Fibroblast of skin of right biceps (primary cell): ENCODE data around the gene RPL35.

Experiments
- DNase-seq: peaks from one replicate; pipeline ENCODE4 v3.0.0-alpha.2; 2013

Gene RPL35

DNA sequence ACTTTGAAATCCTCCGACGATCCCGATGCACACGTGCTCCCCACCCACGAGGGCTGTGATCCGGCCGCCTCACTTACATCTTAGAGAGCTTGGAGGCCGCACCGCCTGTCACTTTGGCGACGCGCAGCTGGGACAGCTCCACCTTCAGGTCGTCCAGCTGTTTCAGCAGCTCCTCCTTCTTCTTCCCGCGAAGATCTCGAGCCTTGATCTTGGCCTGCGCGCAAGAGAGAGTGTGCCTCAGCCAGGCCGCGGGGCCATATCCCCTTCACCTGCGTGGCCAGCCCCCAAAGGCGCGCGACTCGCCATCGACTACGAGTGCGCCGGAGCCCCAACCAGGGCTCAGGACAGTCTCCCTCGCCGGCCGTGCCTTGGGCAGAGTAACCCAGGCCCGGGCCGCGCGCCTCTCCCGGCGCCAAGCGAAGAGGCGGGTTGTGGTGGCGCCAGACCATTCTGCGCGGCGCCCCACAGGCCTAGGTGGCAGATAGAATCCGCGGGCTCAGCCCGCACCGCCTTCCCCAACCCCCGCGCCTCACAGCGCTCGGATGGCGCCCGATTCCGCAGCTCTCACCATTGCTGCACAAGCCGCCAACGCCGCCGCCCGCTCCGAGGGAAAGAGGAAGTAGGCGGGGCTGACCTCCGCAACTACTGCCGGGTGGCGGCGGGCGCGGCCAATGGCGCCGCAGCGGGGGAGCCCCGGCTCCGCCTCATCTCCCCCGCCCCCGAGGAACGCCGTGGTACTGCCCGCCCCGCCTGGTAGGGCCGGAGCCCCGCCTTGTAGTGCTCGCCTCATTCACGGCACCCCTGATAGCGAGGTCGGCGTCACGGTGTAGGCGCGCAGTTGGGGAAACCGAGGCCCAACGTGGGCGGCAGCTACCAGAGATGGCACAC, at the start of gene RPL35, which contains the start of gene ARPC5L:
Gene RPL35 (minus strand): TSS at position 616 of the 888 bp plus-strand sequence. CDS start 45 bp downstream, at position 571.
Gene ARPC5L (plus strand): TSS at position 789 of the 888 bp plus-strand sequence. CDS start 7,161 bp downstream, outside the sequence.
- DNase-seq: peak; percentile 95

DNA sequence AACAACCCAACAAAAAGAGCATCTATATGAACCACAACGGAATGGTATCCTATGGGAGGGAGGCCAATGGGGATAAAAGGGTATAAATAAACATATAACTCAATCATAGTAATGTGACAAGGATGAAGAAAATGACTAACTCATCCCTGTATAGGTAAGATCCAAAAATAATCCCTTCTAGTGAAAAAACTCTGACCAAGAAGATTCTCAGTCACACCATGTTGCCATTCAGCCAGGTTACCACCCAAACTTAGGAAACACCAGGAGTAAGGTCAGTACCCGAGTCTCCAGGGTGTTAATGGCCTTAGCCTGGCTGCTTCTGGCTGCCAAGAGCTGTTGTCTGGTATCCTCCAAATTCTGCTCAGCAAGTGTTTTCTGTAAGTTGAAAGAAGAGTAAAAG, 46.3 kb upstream of the RPL35 start:
- DNase-seq: no peak

DNA sequence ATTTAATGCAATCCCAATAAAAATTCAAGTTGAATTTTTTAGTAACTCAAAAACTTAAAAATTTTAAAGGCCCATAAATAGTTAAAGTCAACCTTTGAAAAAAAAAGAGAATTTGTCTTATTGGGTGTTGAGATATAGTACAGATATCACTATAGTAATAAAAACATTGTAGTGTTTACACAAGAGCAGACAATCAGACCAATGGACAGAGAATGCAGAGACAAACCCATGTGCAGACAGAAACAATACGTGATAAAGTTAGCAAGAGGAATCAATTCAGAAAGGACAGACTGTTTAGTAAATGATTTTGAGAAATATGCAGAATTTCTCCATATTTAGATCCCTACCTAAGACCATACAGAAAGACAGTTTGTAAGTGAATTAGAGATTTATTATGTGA, 45.2 kb upstream of the RPL35 start:
- DNase-seq: no peak

DNA sequence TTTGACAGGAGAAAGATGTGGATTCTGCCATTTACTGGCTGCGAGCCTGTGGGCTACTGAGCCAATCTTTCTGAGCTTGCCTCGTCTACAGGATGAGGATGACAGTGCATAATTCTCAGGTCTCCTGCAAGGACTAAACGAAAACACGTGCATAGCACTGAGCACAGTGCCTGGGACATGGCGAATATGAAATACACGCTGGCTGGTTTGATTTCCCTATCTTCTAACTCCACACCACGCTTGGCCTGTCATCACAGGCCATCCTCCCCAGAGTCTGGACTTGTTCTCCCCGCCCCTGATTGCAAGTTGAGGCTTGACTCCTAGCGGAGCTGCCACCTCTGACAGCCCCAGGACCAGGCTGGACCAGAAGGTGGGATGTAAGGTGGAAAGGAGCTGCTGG, 38.1 kb upstream of the RPL35 start:
- no peak for DNase-seq

DNA sequence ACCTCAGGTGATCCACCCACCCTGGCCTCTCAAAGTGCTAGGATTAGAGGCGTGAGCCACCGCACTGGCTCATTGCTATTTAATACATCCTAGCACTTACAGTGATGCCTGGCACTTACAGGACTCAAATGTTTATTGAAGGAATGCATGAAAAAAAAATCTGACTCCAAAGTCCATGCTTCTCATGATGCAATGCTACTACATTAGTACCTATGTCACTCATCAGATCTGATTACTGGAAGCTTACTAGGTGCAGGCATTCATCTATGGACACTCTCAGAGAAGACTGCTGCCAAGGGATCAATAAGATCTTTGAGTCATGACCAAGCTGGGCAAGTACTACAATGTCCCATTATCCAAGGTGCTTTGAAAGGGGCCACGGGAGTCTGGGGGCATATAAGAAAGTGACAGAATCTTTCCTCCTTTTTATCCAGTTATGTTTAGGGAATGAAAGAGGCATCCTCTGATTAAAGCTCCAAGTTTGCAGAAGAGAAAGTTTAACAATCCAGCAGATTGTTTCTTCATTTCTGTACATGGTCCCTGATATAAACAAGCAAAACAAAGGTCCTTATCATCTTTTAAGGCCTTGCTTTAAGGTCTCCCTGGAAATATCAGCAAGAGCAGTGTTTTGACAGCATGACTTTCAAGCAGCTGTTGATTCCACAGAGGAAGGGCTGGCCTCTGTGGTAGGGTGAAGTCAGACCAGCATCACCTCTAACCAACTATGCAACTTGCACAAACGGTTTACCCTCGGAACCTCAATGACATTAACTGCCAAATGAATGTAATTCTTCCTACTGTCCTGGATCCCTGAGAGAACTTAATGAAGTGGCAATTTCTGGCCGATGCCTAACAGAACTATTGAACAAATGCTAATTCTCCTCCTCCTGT, 36.1 kb upstream of the RPL35 start:
- DNase-seq: no peak

DNA sequence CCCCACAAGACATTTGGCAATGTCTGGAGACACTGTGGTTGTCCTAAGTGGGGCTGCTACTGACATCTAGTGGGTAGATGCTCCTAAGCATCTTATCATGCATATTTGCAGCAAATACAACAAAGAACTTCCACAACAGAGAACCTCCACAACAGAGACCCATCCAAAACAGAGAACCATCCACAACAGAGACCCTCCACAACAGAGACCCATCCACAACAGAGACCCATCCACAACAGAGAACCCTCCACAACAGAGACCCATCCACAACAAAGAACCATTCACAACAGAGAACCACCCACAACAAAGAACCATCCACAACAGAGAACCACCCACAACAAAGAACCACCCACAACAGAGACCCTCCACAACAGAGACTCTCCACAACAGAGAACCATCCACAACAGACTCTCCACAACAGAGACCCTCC, 33.0 kb upstream of the RPL35 start:
- DNase-seq: peak; percentile 43

DNA sequence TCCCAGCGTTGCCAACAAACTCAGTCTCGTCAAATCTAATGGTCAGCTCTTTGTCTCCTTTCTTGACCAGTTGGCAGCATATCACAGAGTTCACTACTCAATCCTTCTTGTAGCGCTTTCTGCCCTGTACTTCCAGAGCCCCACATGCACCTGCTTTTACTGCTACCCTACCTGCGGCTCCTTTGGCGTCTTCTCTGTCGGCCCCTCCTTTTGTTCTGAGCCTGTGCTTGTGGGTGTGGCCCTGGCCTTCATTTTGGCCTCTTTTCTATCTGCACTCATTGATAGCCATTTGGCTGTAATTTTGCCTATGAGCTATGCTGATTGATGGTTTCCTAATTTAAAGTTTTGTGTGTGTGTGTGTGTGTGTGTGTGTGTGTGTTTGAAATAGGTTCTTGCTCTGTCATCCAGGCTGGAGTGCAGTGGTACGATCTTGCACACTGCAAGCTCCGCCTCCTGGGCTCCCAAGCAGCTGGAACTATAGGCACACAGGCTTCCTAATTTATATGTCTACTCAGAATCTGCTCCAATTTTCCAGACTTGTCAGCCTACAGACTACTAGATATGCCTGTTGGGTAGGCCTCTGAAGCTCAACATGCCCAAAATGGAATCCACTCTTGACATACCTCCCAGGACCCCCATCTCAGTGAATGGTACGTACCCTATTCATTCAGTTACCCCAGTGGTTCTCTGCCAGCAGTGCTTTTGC, 32.4 kb upstream of the RPL35 start:
- DNase-seq: no peak

DNA sequence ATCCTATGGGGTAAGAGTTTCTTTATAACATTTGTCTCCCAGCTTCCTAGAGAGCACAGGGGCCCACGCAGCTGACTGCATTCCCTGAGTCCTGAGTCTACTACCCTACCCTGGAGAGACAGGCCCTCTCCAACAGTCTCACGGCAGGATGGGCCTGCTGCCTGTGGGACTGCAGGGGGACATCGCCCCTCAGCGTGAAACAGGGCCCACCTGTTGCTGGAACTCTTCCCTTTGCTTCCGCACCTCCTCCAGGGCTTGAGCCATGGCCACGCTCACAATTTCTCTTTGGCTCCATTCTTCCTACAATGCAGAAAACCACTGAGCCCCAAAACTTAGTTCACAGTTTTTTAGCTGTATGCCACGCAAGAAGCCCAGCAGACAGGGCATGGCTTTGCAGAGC, 28.4 kb upstream of the RPL35 start:
- DNase-seq: no peak

DNA sequence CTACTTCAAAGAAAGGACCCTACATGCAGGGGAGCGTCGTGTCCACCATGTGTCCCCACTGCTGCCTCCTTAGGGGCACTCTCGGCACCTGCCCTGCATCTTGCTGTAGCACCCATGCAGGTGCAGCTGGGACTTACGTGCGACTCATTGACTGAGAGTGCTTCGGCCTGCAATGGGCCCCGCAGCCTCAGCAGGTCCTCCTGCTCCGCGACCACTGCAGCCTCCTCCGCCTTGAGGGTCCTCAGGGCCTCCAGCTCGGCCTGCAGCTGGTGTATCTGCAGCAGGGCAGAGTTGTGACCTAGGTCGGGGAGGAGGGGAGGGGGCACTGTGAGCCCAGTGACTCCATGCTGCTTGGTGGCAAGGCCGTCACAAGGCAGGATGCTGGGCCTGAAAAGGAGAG, 27.2 kb upstream of the RPL35 start:
- no peak for DNase-seq

DNA sequence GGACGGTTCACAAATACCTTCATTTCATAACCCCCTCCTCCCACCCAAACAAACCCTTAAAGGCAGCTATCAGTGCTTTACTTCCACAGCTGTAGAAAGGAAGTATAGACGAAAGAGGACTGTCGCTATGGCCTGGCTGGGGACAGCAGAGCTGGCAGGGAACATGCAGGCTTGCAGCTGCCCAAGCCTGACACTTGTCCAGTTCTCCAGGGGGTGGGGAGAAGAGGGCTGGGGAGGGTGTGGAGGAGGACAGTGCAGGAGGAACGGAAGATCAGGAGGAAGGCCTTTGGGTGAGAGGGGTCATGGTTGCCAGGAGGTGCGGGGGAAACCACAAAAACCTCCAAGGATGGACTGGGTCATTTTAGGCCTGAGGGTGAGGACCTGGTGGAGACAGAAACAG, 26.1 kb upstream of the RPL35 start:
- DNase-seq: no peak

DNA sequence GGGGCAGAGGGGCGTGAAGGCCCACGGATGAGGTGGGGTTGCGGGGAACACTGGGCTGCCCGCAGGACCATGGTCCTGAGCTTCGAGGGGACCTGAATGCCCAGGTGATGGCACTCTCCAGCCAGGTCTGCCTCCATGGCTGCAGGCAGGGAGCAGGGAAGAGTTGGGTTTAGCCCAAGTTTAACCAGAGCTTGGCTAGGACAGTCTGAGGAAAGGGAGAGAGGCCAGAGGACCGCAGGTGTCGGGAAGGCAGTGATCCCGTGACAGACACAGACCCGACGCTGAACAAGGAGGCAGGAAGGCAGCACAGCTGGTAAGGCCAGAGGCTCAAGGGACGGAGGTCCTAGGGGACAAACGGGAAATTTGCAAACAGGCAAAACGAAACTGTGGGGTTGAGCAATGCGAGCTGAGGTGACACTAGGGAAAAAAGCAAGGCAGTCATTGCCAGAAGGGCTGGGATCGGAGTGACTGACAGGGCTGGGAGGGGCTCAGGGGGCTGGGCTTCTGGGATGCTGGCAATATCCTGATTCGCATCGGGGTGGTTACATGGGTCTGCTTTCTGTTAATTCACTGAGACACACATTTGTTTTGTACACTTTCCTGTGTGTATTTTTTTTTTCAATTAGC, 25.2 kb upstream of the RPL35 start:
- DNase-seq: no peak

DNA sequence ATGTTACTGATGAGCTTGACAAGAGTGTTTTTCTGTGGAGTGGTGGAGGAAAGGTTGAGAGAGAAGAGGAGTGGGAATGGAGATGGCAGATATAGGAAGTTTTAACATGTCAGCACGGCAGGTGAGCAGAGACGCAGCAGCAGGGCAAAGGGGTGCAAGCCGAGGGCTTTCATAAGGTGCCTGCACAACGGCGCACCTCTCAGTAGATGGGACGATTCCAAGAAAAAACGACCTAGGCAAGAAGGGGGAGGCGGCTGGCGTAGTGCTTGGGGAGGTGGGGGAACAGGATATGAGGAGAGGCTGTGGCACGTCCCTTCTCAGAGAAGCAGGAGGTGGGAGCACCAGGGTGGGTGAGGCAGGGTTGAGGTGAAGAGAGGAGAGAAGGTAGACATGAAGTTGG, 24.7 kb upstream of the RPL35 start:
- no peak for DNase-seq

DNA sequence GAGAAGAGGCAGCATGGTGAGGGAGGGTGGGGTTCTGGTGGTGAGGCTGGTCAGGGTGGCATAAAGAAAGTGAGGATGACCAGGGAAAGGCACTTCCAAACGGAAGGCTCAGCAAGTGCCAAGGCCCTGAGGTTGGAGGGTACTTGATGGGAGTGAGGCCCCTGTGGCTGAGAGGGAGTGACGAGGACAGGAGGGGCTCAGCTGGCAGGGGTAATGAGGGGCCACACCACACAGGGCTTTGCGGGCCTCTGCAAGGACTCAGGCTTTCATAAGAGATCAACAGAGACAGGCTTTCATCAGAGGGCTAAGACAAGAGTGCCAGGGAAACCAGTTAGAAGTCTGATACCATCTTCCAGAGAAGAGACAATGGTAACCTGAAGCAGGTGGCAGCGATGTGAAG, 23.8 kb upstream of the RPL35 start:
- no peak for DNase-seq

DNA sequence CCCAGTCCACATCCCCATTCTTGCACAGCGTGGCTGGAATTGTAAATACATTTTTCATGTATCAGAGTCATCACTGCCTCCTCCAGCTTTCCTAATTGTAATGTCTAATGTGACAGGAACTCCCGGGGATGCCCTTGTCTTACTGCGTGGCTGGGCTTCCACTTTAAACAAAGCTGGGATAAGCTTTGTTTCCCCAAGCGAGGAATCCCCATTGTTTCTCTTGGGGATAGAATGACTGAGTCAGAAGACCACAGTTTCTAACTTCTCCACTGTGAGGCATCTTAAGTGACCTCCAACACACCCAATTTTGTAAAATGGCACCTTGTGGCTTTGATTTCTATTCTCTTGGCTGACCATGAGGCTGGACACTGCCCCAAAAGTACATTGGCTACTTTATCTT, 22.6 kb upstream of the RPL35 start:
- DNase-seq: peak; percentile 28

DNA sequence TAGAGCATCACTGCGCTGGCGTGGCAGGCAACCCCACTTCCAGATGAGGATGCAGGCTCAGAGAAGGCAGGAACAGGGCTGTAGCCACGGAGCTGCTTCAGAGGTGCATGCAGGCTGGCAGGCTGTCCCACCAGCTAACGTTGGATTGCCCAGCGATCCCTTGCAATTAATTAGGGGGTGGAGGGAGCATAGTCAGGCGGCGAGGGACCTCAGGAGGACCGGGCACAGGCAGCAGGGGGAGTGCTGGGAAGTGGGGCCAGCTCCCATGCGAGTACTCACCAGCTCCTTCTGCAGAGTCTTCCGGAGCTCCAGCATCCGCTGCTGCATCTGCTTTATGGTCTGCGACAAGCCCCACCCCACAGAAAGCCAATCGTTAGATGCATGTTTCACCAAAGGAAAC, 20.5 kb upstream of the RPL35 start:
- no peak for DNase-seq

DNA sequence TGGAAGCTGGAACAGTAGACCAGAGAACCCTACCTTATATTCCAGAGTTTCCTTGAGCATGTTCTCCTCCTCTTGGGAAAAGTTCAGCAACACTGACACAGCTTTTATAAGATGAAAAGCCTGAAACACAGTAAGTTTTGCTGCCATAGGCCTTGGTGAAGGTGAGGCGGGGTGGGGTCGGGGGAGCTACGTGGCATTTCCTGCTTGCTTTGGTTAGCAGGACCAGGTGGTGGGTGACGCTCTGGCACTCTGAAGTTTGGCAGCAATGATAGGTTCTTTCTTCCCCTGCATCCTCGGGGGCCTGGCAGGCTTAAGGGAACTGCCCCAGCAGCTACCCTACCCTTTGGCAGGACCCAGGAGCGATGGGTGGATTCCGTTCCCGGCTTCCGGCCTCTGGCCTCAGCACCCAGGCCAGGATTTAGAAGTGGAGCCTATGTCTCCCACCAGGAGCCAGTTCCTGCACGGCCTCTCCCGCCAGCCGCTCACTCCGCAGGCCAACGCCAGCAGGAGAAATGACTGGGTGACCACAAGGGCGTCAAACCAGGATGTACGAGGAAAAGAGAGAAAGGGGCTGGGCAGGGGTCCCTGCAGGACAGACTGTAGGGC, 19.5 kb upstream of the RPL35 start:
- no peak for DNase-seq

DNA sequence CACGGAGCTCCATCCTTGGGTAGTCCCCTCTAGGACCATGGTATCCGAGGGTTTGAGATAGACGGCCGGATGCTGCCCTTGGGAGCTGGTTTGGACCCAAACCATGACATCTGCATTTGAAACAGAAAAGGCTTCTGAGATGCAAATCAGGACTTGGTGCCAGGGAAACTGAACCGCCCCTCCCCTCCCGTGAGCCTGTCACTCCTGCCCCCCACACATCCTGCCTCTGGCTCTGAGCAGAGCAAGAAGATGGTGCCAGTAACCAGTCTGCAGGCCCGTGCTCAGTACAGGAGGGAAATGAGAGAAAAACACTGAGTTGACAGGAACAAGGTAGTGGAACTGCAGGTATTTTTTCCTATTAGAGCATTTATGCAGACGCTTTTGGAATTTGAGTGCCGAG, 18.7 kb upstream of the RPL35 start:
- no peak for DNase-seq

DNA sequence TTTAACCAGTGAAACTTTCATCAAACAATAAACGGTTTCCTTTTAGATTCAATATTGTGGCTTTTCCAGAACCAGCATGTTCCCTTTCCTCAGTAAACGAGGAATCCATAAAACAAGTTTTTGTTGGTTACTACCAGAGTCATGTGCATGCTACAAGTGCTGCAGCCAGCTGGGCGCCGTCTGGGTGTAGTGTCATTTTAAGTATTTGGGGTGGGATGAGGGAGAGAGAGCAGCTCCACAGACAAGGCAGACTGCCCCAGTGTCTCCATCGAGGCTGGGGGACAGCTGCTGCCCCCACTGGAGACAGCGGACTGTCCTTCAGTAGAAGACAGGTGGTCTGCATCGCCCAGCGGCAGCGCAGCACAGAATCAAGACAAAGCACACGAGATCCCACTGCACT, 17.5 kb upstream of the RPL35 start:
- no peak for DNase-seq

DNA sequence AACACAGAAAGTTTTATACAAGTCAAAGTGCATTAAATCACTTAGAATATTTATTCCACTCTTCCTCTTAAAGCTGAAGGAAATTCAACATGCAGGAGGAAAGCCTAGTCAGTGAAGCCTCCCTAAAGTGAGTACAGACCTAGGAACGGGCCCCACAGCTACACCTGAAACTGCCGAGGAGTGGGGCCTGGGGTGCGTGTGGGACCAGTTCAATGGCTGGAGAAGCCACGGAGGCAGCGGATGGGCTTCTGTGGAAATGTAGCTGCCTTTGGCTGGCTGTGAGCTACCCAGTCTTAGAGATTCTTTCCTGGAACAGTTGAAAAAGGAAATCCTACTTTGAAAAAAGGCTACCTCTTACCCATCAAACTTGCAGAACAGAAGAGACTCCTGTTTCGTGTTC, 16.8 kb upstream of the RPL35 start:
- DNase-seq: no peak

DNA sequence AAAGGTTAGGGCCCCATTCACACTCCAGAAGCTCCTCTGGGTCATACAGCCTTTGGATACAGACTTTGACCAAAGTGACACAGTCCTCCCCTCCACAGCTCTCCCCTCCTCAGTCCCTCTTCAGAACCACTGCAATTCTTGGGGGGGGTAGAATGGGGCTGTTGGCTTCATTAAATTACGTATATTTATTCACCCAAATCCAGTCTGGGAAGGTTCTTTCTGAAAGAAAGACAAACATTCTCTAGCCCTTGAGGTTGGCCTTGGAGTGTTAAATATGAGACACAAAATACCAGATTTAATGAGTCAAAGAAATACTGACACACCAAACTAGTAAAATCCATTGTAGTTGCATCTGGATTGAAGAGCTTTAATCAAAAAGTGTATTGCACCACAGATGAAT, 16.3 kb upstream of the RPL35 start:
- DNase-seq: no peak

DNA sequence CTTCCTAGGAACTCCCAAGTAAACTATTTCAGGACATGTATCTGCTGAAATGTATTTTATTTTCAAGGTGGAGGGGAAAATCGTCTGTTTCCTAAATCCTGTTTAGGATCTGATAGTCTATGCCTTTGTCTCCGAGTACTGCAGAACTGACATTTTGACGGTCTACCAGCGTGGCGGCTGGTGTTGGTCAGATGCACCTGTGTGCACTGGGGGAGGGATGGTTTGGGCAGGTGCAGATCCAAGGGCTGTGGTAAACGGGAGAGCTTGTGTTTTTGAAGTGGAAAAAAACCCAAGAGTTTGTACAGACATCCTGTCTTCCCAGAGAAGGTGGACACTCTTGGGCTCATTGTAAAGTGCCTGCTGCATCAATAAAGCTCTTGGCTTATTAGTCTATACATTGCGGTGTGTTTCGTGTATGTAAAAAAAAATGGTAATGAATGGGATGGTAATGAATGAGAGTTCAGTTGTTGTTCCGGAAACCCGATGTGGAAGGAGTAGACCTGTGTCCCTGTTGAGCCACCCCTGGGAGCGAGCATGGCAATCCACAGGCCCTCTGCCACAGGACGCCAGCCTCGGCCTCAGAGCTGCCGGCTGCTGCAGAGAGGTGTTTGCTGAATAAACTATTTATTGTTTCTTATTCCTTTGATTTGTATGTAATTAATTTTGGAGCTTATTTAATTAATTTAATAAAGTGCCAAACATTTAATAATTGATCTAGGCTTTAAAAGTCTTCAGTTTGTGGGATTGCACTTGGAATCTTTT, 15.4 kb upstream of the RPL35 start:
- no peak for DNase-seq
